K562 (cell line): ENCODE data around the gene MIB2. TPM values are rescaled to one million over a fixed set of nuclear protein-coding genes. Genes with fewer than 3 reads are reported as not detected.

Experiments
- CBX3 ChIP-seq, 2 experiments: IDR thresholded peaks; 1 replicate in 1 of 2; 2 replicates in 1 of 2; pipeline ENCODE4 v1.6.1; 2012; ENCODE audit warnings: inconsistent platforms in 2 of 2, low read length in 2 of 2, borderline replicate concordance in 1 of 2, control low read depth in 1 of 2
- CREB3 ChIP-seq: fragments of 450-650 bp; conservative IDR thresholded peaks from 2 replicates; pipeline ENCODE4 v1.6.1; 2016; ENCODE audit warnings: missing genetic modification characterization, low read depth, mild to moderate bottlenecking, missing compliant biosample characterization, moderate library complexity
- ETV1 ChIP-seq: fragments of 450-650 bp; conservative IDR thresholded peaks from 2 replicates; pipeline ENCODE4 v1.6.1; 2016; ENCODE audit warnings: missing genetic modification characterization, control low read depth, low read depth, missing compliant biosample characterization
- FIP1L1 ChIP-seq: fragments of 200-400 bp; formaldehyde crosslinking; IDR thresholded peaks from 2 replicates; pipeline ENCODE4 v1.6.1; 2018; ENCODE audit warnings: mild to moderate bottlenecking, low read depth, low read length; ENCODE audit not compliant: poor library complexity, severe bottlenecking
- GATAD2A ChIP-seq: fragments of 450-650 bp; IDR thresholded peaks from 2 replicates; pipeline ENCODE4 v1.6.1; 2017
- HMGN3 ChIP-seq: IDR thresholded peaks from 2 replicates; pipeline ENCODE4 v1.6.1; 2011; ENCODE audit warnings: borderline replicate concordance, low read depth, mild to moderate bottlenecking, mixed read lengths, low read length; ENCODE audit not compliant: insufficient read length; ENCODE audit errors: extremely low read depth
- L3MBTL2 ChIP-seq: fragments of 450-650 bp; IDR thresholded peaks from 2 replicates; pipeline ENCODE4 v1.6.1; 2016; ENCODE audit warnings: mild to moderate bottlenecking, moderate library complexity
- NR2C2 ChIP-seq, 2 experiments: fragments of 200-800 bp in 1 of 2; sonication (Bioruptor generic) in 1 of 2; sonication (generic) in 1 of 2; formaldehyde crosslinking in 1 of 2; IDR thresholded peaks; 2 replicates each; pipeline versions ENCODE4 v1.6.1 to v1.8.0; 2016 to 2022; ENCODE audit warnings: mild to moderate bottlenecking in 1 of 2, missing compliant biosample characterization in 1 of 2, missing genetic modification characterization in 1 of 2, missing genetic modification reagents in 1 of 2
- RCOR1 ChIP-seq, 2 experiments: IDR thresholded peaks; 2 replicates each; pipeline ENCODE4 v1.6.1; 2012; ENCODE audit warnings: low read depth in 2 of 2, low read length in 2 of 2, borderline replicate concordance in 1 of 2, improper control_type of control experiment in 1 of 2
- ZFPM2 ChIP-seq: fragments of 250-450 bp; sonication (Bioruptor Pico); IDR thresholded peaks from 2 replicates; pipeline ENCODE4 v1.5.1; 2022; ENCODE audit warnings: mild to moderate bottlenecking
- ZNF143 ChIP-seq: sonication (generic); formaldehyde crosslinking; IDR thresholded peaks from 2 replicates; pipeline ENCODE4 v1.9.0; 2022; ENCODE audit warnings: mild to moderate bottlenecking, missing genetic modification reagents
- ZNF232 ChIP-seq: sonication (generic); formaldehyde crosslinking; IDR thresholded peaks from 2 replicates; pipeline ENCODE4 v1.8.0; 2022; ENCODE audit warnings: mild to moderate bottlenecking, missing genetic modification reagents
- ZNF431 ChIP-seq: sonication (generic); formaldehyde crosslinking; IDR thresholded peaks from 2 replicates; pipeline ENCODE4 v1.8.0; 2022; ENCODE audit warnings: mild to moderate bottlenecking, missing genetic modification reagents
- polyA plus RNA-seq, 8 experiments: library from polyadenylated mRNA; depleted of rRNA in 4 of 8; stranded (reverse) in 5 of 8; unstranded in 3 of 8; fragments of >200 nt; fragmentation: Nextera tagmentation in 2 of 8; fragmentation: Illumina TruSeq in 1 of 8; extraction: Ambion mirVana in 2 of 8; extraction: Trizol in 1 of 8; gene quantifications; 2 replicates each; pipeline versions ENCODE4 v1.2.1 to v1.2.3, GENCODE V29; 2011 to 2014; ENCODE audit warnings: inconsistent platforms in 1 of 8, missing spikeins in 1 of 8
- total RNA-seq, 7 experiments: library from RNA; depleted of rRNA in 6 of 7; stranded (reverse); fragments of >200 nt in 6 of 7; fragmentation: Illumina TruSeq in 2 of 7; extraction: Trizol in 2 of 7; gene quantifications; 2 replicates each; pipeline versions ENCODE4 v1.2.1 to v1.2.3, GENCODE V29; 2011 to 2021; ENCODE audit warnings: low replicate concordance in 1 of 7
- TF ChIP-seq, protein P1 (sequence below): fragments of 250-450 bp; sonication (Bioruptor Pico); IDR thresholded peaks from 2 replicates; pipeline ENCODE4 v1.4.0; 2020; ENCODE audit warnings: mild to moderate bottlenecking
- TF ChIP-seq, protein P2 (sequence below): sonication (generic); formaldehyde crosslinking; IDR thresholded peaks from 2 replicates; pipeline ENCODE4 v1.8.1; 2022; ENCODE audit warnings: missing genetic modification reagents
- TF ChIP-seq, protein P3 (sequence below), 2 experiments: fragments of 450-650 bp; conservative IDR thresholded peaks; 2 replicates each; pipeline ENCODE4 v1.6.1; 2017; ENCODE audit warnings: mild to moderate bottlenecking in 2 of 2, moderate library complexity in 2 of 2
- TF ChIP-seq, protein P4 (sequence below), 3 experiments: IDR thresholded peaks in 2 of 3; conservative IDR thresholded peaks in 1 of 3; 2 replicates each; pipeline ENCODE4 v1.5.1; 2011 to 2012; ENCODE audit warnings: low read length in 3 of 3, mild to moderate bottlenecking in 3 of 3, control low read depth in 2 of 3, improper control_type of control experiment in 1 of 3, inconsistent platforms in 1 of 3, low read depth in 1 of 3, mixed read lengths in 1 of 3, moderate library complexity in 1 of 3; ENCODE audit not compliant: insufficient read depth in 2 of 3

Gene MIB2
- total and polyA plus RNA-seq, 9 of the 15 experiments (the other 6 are each of a cell fraction or from before 2014, with no cell fraction given): 0.04 to 17.0 (median 4.9) TPM; not detected in 1

DNA sequence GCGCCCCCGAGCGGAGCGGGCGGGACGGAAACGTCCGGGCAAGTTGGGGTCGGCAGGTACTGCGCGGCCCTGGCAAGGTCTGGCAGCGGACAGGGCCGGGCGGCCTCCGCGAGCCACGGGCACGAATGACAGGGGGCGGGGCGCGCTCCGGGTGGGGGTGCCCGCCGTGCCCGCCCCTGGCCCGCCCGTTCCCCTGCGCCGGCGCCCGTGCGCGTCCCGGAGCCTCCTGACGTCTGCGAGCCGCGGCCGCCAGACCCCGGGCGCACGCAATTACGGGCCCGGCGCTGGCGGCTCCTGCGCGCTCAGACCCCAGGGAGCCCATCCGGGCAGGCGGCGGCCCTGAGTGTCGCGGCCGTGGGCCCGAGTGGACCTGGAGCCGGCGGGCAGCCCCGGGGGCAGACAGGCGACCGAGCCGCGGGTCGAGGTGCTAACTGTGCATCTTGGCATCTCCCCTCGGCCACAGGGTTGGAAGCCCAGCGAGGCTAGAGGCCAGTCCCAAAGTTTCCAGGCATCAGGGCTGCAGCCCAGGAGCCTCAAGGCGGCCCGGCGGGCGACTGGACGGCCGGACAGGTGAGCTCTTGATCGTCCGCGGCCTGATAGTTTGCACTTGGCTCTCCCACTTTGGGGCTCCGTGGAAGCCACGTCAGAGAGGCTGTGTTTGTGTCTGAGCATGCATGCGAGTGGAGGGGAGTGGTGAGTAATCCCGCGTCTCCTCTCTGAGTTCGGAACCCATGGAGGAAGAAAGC lies 918 bp downstream of the MIB2 start (continued):
- TF ChIP-seq FIP1L1 (peak; percentile 32), CBX3 (IDR thresholded peaks at IDR 0.05; ENCODE audit: borderline replicate concordance in 1 of 2, low read length in 2 of 2) (no peak), HMGN3 (no peak), ETV1 (tag) (no peak), ZNF431 (CRISPR knock-in tag) (0 out of 2 replicates have a peak, but pooled peaks have one; percentile 43), ZNF232 (CRISPR knock-in tag) (no peak), GATAD2A (0 out of 2 replicates have a peak, but pooled peaks have one; percentile 15), ZFPM2 (no peak), RCOR1 (IDR thresholded peaks at IDR 0.05; ENCODE audit: borderline replicate concordance in 1 of 2, low read depth in 2 of 2, low read length in 2 of 2) (no peak), CREB3 (no peak), ZNF143 (CRISPR knock-in tag) (0 out of 2 replicates have a peak, but pooled peaks have one; percentile 45), NR2C2 (CRISPR knock-in tag; IDR thresholded peaks at IDR 0.05) (no peak; the same call in 1 of the 2 replicates), NR2C2 (tag; IDR thresholded peaks at IDR 0.05) (peak; percentile 84), L3MBTL2 (no peak)
- TF ChIP-seq, protein P1, sequence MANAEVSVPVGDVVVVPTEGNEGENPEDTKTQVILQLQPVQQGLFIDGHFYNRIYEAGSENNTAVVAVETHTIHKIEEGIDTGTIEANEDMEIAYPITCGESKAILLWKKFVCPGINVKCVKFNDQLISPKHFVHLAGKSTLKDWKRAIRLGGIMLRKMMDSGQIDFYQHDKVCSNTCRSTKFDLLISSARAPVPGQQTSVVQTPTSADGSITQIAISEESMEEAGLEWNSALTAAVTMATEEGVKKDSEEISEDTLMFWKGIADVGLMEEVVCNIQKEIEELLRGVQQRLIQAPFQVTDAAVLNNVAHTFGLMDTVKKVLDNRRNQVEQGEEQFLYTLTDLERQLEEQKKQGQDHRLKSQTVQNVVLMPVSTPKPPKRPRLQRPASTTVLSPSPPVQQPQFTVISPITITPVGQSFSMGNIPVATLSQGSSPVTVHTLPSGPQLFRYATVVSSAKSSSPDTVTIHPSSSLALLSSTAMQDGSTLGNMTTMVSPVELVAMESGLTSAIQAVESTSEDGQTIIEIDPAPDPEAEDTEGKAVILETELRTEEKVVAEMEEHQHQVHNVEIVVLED (CRISPR knock-in tag): no peak
- TF ChIP-seq, protein P2, sequence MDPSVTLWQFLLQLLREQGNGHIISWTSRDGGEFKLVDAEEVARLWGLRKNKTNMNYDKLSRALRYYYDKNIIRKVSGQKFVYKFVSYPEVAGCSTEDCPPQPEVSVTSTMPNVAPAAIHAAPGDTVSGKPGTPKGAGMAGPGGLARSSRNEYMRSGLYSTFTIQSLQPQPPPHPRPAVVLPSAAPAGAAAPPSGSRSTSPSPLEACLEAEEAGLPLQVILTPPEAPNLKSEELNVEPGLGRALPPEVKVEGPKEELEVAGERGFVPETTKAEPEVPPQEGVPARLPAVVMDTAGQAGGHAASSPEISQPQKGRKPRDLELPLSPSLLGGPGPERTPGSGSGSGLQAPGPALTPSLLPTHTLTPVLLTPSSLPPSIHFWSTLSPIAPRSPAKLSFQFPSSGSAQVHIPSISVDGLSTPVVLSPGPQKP: 0 out of 2 replicates have a peak, but pooled peaks have one; percentile 5
- TF ChIP-seq, protein P3, sequence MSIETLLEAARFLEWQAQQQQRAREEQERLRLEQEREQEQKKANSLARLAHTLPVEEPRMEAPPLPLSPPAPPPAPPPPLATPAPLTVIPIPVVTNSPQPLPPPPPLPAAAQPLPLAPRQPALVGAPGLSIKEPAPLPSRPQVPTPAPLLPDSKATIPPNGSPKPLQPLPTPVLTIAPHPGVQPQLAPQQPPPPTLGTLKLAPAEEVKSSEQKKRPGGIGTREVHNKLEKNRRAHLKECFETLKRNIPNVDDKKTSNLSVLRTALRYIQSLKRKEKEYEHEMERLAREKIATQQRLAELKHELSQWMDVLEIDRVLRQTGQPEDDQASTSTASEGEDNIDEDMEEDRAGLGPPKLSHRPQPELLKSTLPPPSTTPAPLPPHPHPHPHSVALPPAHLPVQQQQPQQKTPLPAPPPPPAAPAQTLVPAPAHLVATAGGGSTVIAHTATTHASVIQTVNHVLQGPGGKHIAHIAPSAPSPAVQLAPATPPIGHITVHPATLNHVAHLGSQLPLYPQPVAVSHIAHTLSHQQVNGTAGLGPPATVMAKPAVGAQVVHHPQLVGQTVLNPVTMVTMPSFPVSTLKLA (conservative IDR thresholded peaks at IDR 0.05): no peak
- TF ChIP-seq, protein P4, sequence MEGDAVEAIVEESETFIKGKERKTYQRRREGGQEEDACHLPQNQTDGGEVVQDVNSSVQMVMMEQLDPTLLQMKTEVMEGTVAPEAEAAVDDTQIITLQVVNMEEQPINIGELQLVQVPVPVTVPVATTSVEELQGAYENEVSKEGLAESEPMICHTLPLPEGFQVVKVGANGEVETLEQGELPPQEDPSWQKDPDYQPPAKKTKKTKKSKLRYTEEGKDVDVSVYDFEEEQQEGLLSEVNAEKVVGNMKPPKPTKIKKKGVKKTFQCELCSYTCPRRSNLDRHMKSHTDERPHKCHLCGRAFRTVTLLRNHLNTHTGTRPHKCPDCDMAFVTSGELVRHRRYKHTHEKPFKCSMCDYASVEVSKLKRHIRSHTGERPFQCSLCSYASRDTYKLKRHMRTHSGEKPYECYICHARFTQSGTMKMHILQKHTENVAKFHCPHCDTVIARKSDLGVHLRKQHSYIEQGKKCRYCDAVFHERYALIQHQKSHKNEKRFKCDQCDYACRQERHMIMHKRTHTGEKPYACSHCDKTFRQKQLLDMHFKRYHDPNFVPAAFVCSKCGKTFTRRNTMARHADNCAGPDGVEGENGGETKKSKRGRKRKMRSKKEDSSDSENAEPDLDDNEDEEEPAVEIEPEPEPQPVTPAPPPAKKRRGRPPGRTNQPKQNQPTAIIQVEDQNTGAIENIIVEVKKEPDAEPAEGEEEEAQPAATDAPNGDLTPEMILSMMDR (IDR thresholded peaks at IDR 0.05 in 2 of 3, conservative IDR thresholded peaks at IDR 0.05 in 1 of 3; ENCODE audit: insufficient read depth in 2 of 3, low read depth in 1 of 3, low read length in 3 of 3): no peak
